Esophagus muscularis mucosa (tissue), 4 donors: ENCODE measurements around the gene ZNF736. TPM values are rescaled to one million over a fixed set of nuclear protein-coding genes. Genes with fewer than 3 reads are reported as not detected.
"Not testable (repeated sequence)": the region's sequence is repeated elsewhere in the genome, so short reads cannot be mapped to it uniquely, and the experiment has no call there.

Source experiments
- DNase-seq: peaks from one replicate; pipeline ENCODE4 v3.0.0-alpha.2; 2017; ENCODE audit errors: extremely low spot score
- H3K27ac ChIP-seq, 4 donors: fragments of 200-600 bp; sonication (generic); replicated peaks in 1 of 4; 1 replicate in 3 of 4; 2 replicates in 1 of 4; pipeline ENCODE4 v1.5.1; 2016 to 2019; ENCODE audit warnings: mild to moderate bottlenecking in 1 of 4
- H3K27me3 ChIP-seq, 4 donors: fragments of 200-600 bp; sonication (generic); one replicate each; pipeline versions ENCODE4 v1.5.1 to v1.6.0; 2016 to 2019
- H3K36me3 ChIP-seq, 4 donors: fragments of 200-600 bp; sonication (generic); one replicate each; pipeline ENCODE4 v1.5.1; 2016 to 2019
- H3K4me1 ChIP-seq, 4 donors: fragments of 200-600 bp; sonication (generic); one replicate each; pipeline ENCODE4 v1.5.1; 2016 to 2019
- H3K4me3 ChIP-seq, 4 donors: fragments of 200-600 bp; sonication (generic); 1 replicate in 2 of 4; 2 replicates in 2 of 4; pipeline ENCODE4 v1.5.1; 2016 to 2019; ENCODE audit warnings: mild to moderate bottlenecking in 4 of 4, moderate library complexity in 1 of 4
- H3K9me3 ChIP-seq, 4 donors: fragments of 200-600 bp; sonication (generic); 1 replicate in 3 of 4; 2 replicates in 1 of 4; pipeline ENCODE4 v1.5.1; 2016 to 2019
- EP300 ChIP-seq: sonication (generic); formaldehyde crosslinking; IDR thresholded peaks from one replicate; pipeline ENCODE4 v1.6.1; 2017; ENCODE audit warnings: antibody characterized with exemption
- POLR2A ChIP-seq: fragments of 450-650 bp; IDR thresholded peaks from one replicate; pipeline ENCODE4 v1.6.1; 2017; ENCODE audit warnings: antibody characterized with exemption, moderate library complexity, mild to moderate bottlenecking, low read depth
- POLR2AphosphoS5 ChIP-seq, 2 donors: sonication (generic); formaldehyde crosslinking; IDR thresholded peaks; one replicate each; pipeline ENCODE4 v1.6.1; 2017; ENCODE audit warnings: antibody characterized with exemption in 2 of 2
- WGBS: methylation state at CpG from one replicate; pipeline ENCODE4 v1.1.5; 2018; 5-methylcytosine and 5-hydroxymethylcytosine counted together
- intact Hi-C: fragments of 100-400 bp; cut with DNase I; formaldehyde crosslinking; loops from one replicate; pipeline ENCODE4 v1.15.1; 2023
- total RNA-seq, 4 donors: library from RNA; depleted of rRNA; stranded (reverse); fragments of >200 nt; gene quantifications; one replicate each; pipeline versions ENCODE4 v1.1.0 to v1.2.1, GENCODE V29; 2016
- TF ChIP-seq, protein P1 (sequence below), 3 experiments: fragments of 200-600 bp in 2 of 3; fragments of 450-650 bp in 1 of 3; sonication (generic) in 2 of 3; IDR thresholded peaks; one replicate each; pipeline ENCODE4 v1.5.1; 2017 to 2019; ENCODE audit warnings: antibody characterized with exemption in 3 of 3, mild to moderate bottlenecking in 2 of 3, moderate library complexity in 1 of 3

The ZNF736 gene
- 1 to 10 TPM; 4.1 to 10.0 (median 4.7) TPM for total RNA-seq

DNA sequence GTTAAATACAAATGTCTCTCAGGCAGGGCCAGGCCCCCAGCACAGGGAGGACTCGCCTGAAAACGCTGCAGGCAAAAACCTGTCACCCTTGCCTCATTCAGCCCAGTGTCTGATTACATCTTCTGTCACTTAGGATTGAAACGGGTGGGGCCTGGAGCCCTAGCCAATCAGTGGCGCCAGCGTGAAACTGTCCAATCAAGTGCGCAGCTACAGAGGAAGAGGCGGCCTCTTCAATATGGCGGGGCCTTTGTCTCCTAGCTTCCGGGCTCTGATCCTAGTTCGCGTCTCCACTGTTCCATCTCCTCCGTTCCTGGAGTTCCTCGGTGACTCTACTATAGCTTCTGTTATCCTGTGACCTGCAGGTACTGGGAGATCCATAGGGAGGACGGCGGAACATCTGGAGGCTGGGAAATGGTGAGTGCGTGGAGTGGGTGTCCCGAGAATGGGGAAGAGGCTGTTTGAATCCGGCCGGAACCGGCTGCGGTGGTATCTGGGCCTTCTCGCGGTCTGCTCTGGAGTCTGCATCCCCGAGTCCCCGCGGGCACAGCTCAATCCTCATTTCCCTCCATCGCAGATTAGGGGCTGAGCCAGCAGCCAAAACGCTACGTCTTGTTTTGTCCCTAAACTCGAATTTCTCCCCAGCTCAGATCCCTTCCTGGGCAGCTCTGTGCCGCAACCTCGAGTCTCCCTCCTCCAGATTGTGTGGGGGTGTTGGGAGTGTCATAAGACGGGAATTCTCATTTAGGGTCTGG is at the start of gene ZNF736:
ZNF736 (plus strand) TSS at position 222 of the 752 bp plus-strand sequence; CDS start at position 412, 190 bp downstream.
- TF ChIP-seq, protein P1, sequence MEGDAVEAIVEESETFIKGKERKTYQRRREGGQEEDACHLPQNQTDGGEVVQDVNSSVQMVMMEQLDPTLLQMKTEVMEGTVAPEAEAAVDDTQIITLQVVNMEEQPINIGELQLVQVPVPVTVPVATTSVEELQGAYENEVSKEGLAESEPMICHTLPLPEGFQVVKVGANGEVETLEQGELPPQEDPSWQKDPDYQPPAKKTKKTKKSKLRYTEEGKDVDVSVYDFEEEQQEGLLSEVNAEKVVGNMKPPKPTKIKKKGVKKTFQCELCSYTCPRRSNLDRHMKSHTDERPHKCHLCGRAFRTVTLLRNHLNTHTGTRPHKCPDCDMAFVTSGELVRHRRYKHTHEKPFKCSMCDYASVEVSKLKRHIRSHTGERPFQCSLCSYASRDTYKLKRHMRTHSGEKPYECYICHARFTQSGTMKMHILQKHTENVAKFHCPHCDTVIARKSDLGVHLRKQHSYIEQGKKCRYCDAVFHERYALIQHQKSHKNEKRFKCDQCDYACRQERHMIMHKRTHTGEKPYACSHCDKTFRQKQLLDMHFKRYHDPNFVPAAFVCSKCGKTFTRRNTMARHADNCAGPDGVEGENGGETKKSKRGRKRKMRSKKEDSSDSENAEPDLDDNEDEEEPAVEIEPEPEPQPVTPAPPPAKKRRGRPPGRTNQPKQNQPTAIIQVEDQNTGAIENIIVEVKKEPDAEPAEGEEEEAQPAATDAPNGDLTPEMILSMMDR (IDR thresholded peaks at IDR 0.05) = no peak
- TF ChIP-seq POLR2AphosphoS5 (IDR thresholded peaks at IDR 0.05) (peak; percentile 74 to 83), POLR2A (no peak), EP300 (no peak)
- Histone ChIP-seq H3K27ac (peak within 1 kb of the TSS; percentile 67 to 75 (median 72)), H3K9me3 (no peaks in the 10 kb centered on the region), H3K27me3 (no peaks in the 10 kb centered on the region), H3K4me1 (peaks cover 17 to 27% (median 24%) of the 10 kb centered on the region in 4 donors), H3K4me3 (peak within 1 kb of the TSS; percentile 68 to 83 (median 78)), H3K36me3 (no peaks in the 10 kb centered on the region)
- WGBS = under 1% methylated on average over 33 of the region's 33 CpGs
- peak; percentile 98 for DNase-seq
- intact Hi-C loops = loop anchor here (10.0 kb wide), 1 partner anchor 251 kb away; the partner anchor contains the start of gene ZNF680

DNA sequence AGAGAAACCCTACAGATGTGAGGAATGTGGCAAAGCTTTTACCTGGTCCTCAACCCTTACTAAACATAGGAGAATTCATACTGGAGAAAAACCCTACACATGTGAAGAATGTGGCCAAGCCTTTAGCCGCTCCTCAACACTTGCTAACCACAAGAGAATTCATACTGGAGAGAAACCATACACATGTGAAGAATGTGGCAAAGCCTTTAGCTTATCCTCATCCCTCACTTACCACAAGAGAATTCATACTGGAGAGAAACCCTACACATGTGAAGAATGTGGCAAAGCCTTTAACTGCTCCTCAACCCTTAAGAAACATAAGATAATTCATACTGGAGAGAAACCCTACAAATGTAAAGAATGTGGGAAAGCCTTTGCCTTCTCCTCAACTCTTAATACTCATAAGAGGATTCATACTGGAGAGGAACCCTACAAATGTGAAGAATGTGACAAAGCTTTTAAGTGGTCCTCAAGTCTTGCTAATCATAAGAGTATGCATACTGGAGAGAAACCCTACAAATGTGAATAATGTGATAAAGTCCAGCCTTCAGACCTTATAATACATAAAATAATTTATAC is 47.3 kb upstream of the ZNF736 start:
- intact Hi-C loops = no loop called here
- WGBS = 86% methylated on average over 1 of the region's 1 CpG
- Histone ChIP-seq H3K27me3 (no peaks in the 10 kb centered on the region), H3K4me3 (no peak overlapping the region), H3K27ac (no peak overlapping the region), H3K9me3 (peaks cover 0 to 42% (median 31%) of the 10 kb centered on the region in 4 donors), H3K36me3 (no peaks in the 10 kb centered on the region), H3K4me1 (no peaks in the 10 kb centered on the region)
- DNase-seq = no peak
- TF ChIP-seq, protein P1 (IDR thresholded peaks at IDR 0.05) = no peak
- TF ChIP-seq POLR2A = no peak
- TF ChIP-seq POLR2AphosphoS5 (IDR thresholded peaks at IDR 0.05) = no peak
- TF ChIP-seq EP300 = no peak

DNA sequence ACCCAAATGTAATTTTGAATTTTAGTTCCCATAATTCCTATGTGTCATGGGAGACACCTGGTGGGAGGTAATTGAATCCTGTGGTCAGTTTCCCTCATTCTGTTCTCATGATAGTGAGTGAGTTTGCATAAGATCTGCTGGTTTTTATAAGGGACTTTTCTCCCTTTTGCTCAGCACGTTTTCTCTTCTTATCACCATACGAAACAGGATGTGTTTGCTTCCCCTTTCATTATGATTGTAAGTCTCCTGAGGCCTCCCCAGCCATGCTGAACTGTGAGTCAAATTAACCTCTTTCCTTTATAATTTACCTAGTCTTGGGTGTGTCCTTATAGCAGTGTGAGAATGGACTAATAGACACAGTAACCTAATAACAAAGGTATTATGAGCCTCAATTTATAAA is 36.1 kb upstream of the ZNF736 start:
- no peaks in the 10 kb centered on the region for H3K4me1 ChIP-seq
- no peaks in the 10 kb centered on the region for H3K27me3 ChIP-seq
- H3K9me3 ChIP-seq = no peaks in the 10 kb centered on the region
- no peaks in the 10 kb centered on the region for H3K36me3 ChIP-seq
- TF ChIP-seq, protein P1 (IDR thresholded peaks at IDR 0.05) = no peak
- TF ChIP-seq EP300 (no peak), POLR2A (no peak), POLR2AphosphoS5 (IDR thresholded peaks at IDR 0.05) (no peak)
- WGBS = 62% methylated on average over 2 of the region's 2 CpGs
- intact Hi-C loops = no loop called here
- DNase-seq = no peak
- no peak overlapping the region for H3K27ac ChIP-seq
- H3K4me3 ChIP-seq = no peak overlapping the region

- no peaks in the 10 kb centered on the region for H3K9me3 ChIP-seq
- TF ChIP-seq POLR2AphosphoS5 (IDR thresholded peaks at IDR 0.05) (no peak), POLR2A (no peak), EP300 (no peak)
- TF ChIP-seq, protein P1 (IDR thresholded peaks at IDR 0.05) = no peak
- peak; percentile 68 for DNase-seq
- WGBS = 75% methylated on average over 1 of the region's 1 CpG
- no peak overlapping the region for H3K27ac ChIP-seq
- H3K4me3 ChIP-seq = no peak overlapping the region
- no peaks in the 10 kb centered on the region for H3K36me3 ChIP-seq
- no peaks in the 10 kb centered on the region for H3K27me3 ChIP-seq
- H3K4me1 ChIP-seq = no peaks in the 10 kb centered on the region
- intact Hi-C loops = no loop called here
Measured at GRCh38 chr7:64294701-64295420, 18.9 kb upstream of the ZNF736 start.

DNA sequence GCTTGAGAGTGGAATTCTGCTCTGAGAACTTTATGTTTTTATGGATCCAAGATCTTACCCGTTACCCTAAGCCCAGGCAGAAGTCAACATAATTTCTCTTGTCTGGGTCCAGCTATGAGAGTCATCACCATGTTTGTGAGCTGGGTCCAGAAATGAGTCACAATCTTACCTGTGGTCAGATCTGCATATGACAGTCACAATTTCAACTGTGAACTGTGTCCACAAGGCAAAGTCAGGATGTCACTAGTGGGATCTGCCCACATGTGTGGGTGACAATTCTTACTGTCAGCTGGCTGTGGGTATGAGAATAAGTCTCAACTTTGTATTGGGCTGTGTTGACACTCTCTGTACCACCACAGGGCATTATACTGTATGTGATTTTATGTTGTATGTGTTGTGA is 16.3 kb upstream of the ZNF736 start:
- H3K4me1 ChIP-seq, H3K36me3 ChIP-seq, H3K27ac ChIP-seq, H3K4me3 ChIP-seq, intact Hi-C loops, H3K27me3 ChIP-seq, H3K9me3 ChIP-seq: not testable (repeated sequence)
- peak; percentile 26 for DNase-seq
- 82% methylated on average over 1 of the region's 1 CpG for WGBS
